Left lobe of liver (tissue), 2 donors: ENCODE results near the gene ZNF76. TPM values are rescaled to one million over a fixed set of nuclear protein-coding genes. Genes with fewer than 3 reads are reported as not detected.
"Not testable (repeated sequence)": the region's sequence is repeated elsewhere in the genome, so short reads cannot be mapped to it uniquely, and the experiment has no call there.

ENCODE experiments used
- ATAC-seq: fragments of 200-7000 bp; cut with Tn5 transposase; one replicate; pipeline ENCODE4 v1.9.1; 2020; ENCODE audit warnings: mild to moderate bottlenecking, moderate library complexity
- DNase-seq: peaks from one replicate; pipeline ENCODE4 v3.0.0-alpha.2; 2020; ENCODE audit warnings: low spot score
- total RNA-seq: library from RNA; stranded (reverse); gene quantifications from one replicate; pipeline ENCODE4 v1.2.1, GENCODE V29; 2021
- donor health status: DM: no; HTN: no; CAD: no; lungs with moderate emphysema.
- donor health status: DM: no; HTN: yes; CAD: no.

The ZNF76 gene
- total RNA-seq, 1 donor from 2014 or later = 20.1 TPM

GRCh38 chr6:35297601-35298481 is 38.3 kb downstream of the ZNF76 start, which contains the start of gene DEF6:
DEF6 (plus strand) TSS chr6:35297818; CDS start chr6:35297857, 39 bp downstream.
- DNase-seq (peak; percentile 65), ATAC-seq (peak; percentile 66)

GRCh38 chr6:35298625-35299140 is 39.1 kb downstream of the ZNF76 start:
- DNase-seq (no peak), ATAC-seq (no peak)

DNA sequence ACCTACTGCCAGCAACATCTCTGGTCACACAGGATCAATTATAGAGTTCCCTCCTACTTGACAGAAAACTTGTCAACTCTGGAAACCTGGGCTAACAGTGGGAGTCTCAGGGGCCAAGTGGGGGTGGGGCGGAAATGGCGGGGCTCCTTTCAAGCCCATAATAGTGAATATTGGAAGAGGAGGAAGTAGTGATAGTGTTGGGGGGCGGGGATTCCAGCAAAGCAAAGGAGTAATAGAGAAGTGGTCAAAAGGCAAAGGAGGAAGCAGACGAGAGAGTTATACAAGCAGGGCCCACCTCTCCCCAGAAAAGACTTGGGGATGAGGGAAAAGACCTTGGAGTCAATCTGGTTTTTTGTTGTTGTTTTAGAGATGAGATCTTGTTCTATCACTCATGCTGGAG is 40.1 kb downstream of the ZNF76 start:
- ATAC-seq (no peak), DNase-seq (no peak)

DNA sequence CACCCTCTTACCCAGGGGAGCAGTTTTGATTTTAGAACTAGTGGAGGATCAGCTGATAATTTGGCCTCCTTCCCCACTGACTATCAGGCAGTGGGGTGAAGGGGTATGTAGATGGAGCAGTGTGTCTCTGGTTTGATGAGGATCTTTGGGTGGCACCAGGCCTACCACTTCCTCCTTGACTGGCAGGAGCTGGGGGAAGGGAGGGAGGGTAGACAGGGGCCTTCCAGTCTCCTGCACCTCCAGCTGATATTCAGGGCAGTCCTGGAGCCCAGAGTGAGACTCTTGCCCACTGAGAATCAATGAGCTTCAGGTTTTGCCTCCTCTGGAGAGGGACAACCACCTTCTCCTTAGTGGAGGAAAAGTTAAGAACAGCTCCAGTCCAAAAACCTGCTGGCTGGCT is 41.3 kb downstream of the ZNF76 start:
- ATAC-seq = no peak

GRCh38 chr6:35302604-35303241 is 43.2 kb downstream of the ZNF76 start:
- DNase-seq = no peak
- peak; percentile 69 for ATAC-seq

More for the DNA sequence above, 41.3 kb downstream of the ZNF76 start:
- no peak for DNase-seq

GRCh38 chr6:35304299-35304698 is 44.8 kb downstream of the ZNF76 start:
- DNase-seq (no peak), ATAC-seq (no peak)

- DNase-seq (no peak), ATAC-seq (no peak)
These were observed 45.6 kb downstream of the ZNF76 start for GRCh38 chr6:35305117-35305516.

GRCh38 chr6:35307138-35307537 is 47.6 kb downstream of the ZNF76 start:
- DNase-seq, ATAC-seq: not testable (repeated sequence)

DNA sequence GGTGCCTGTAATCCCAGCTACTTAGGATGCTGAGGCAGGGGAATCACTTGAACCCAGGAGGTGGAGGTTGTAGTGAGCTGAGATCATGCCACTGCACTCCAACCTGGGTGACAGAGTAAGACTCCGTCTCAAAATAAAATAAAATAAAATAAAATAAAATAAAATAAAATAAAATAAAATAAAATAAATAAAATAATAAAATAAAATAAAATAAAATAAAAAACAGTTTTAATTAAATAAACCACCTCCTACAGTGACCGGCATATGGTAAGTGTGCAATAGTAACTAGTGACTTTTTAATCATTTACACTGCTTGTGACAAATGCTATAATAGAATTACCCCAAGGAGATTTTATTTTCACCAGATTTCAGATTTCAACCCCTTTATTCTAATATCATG is 49.0 kb downstream of the ZNF76 start:
- not testable (repeated sequence) for ATAC-seq, DNase-seq

DNA sequence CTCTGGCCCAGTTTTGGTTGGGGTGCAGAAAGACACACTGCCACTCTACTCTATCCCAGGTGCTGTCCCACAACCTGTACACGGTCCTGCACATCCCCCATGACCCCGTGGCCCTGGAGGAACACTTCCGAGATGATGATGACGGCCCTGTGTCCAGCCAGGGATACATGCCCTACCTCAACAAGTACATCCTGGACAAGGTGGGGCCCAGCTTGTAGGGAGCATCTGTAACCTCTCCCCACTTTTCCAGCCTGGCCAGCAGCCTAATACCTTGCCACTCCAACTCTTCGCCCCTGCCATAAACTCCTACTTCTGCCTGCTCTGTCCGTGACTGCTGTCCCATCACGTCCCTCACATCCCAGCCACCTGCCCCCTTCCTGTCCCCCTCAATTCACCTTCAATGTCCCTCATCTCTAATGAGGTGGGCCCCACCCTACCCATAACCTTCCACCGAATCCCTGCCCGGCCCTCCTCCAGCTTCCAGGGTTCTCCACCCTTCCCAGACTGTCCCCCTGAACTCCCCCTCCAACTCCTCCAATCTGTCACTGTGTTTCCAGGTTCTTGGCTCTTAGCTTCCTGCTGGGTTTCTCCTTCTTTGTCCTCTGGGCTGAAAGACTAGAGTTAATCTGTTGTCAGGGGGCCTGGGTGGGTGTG is 50.2 kb downstream of the ZNF76 start:
- DNase-seq = no peak

DNA sequence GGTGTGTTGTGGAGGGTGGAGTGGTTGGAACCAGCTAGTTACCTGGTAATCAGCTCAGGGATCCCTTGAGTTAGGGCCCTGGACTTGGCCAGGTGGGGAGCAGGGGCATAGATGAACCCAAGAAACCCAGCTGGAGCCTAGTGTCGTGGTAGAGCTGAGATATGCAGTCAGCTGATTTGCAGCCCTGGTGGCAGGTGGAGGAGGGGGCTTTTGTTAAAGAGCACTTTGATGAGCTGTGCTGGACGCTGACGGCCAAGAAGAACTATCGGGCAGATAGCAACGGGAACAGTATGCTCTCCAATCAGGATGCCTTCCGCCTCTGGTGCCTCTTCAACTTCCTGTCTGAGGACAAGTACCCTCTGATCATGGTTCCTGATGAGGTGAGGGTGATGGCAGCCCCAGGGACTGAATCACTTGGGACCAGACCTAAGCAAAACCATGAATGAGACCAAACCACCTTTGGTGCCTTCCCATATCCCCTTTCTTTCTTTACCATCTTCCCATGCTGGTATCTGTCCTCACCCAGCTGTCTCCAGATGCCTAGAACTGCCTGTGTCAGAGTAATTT is 50.8 kb downstream of the ZNF76 start:
- DNase-seq (no peak), ATAC-seq (no peak)

More for the DNA sequence above, 50.2 kb downstream of the ZNF76 start:
- no peak for ATAC-seq

DNA sequence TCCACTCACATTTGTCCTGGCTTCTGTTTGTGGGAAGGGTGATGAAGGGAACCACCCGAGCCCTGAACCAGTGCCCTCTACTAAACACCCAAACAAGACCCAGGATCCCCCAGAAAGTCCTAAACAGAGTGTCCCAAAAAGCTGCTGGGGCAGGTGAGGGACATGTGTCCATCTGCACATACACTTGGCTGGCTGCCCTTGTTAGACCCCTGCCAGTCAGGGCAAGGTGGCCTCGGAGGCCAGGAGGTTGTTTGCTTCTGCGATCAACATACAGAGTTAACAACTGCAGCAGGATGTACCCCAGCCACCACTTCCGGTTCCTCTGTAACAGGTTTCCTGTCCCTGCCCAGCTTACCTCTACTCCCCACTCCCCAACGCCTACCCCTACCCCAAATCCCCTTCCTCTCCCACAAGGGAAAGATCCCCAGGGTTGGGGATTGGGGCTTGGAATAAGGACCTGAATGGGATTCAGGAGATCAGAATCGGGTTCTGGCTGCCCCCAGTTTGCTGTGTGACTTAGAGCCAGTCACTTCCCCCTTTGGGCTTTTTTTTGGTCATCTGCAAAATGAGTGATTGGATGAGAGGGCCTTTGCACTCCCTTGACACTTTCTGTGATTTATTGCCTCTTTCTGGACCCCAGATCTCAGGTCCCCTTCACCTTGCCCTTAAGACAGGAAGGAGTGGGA is 52.0 kb downstream of the ZNF76 start:
- ATAC-seq (no peak), DNase-seq (no peak)

DNA sequence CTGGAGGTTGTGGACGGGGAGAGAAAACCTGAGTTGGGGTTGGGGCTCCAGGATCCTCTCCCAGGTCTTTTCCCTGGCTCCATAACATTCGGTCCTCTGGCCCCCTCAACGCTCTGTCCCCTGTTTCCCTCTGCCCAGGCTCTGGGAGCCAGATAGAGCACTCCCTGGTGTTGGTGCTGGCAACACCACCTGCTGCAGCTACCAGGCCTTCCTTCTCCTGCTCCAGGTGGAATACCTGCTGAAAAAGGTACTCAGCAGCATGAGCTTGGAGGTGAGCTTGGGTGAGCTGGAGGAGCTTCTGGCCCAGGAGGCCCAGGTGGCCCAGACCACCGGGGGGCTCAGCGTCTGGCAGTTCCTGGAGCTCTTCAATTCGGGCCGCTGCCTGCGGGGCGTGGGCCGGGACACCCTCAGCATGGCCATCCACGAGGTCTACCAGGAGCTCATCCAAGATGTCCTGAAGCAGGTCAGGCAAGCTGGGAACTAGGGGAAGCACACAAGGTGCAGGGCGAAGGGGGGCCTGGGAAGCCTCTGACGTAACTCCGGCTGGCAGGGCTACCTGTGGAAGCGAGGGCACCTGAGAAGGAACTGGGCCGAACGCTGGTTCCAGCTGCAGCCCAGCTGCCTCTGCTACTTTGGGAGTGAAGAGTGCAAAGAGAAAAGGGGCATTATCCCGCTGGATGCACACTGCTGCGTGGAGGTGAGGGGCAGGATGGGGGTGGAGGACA is 52.7 kb downstream of the ZNF76 start:
- ATAC-seq = no peak

DNA sequence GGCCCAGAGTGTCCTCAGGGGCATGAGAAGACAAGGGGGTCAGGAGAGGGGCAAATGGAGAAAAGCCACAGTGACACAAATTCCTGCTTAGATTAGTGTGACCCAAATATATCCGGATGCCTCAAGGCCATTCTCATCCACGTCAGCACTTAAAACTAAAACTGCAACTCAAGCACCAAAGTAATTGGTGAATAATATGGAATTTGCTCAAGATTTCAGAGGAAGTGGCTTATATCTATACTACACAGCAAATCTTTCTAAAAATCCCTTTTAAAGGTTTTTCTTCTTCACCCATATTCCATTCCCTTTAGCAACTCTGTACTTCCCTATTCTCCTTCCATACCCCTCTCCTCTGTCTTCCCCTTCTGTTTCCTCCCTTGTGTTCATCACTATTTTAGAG is 53.3 kb downstream of the ZNF76 start:
- ATAC-seq = no peak
- DNase-seq = no peak

More for the DNA sequence above, 52.7 kb downstream of the ZNF76 start:
- no peak for DNase-seq

GRCh38 chr6:35317483-35318195 is 58.1 kb downstream of the ZNF76 start:
- DNase-seq (no peak), ATAC-seq (peak; percentile 41)

DNA sequence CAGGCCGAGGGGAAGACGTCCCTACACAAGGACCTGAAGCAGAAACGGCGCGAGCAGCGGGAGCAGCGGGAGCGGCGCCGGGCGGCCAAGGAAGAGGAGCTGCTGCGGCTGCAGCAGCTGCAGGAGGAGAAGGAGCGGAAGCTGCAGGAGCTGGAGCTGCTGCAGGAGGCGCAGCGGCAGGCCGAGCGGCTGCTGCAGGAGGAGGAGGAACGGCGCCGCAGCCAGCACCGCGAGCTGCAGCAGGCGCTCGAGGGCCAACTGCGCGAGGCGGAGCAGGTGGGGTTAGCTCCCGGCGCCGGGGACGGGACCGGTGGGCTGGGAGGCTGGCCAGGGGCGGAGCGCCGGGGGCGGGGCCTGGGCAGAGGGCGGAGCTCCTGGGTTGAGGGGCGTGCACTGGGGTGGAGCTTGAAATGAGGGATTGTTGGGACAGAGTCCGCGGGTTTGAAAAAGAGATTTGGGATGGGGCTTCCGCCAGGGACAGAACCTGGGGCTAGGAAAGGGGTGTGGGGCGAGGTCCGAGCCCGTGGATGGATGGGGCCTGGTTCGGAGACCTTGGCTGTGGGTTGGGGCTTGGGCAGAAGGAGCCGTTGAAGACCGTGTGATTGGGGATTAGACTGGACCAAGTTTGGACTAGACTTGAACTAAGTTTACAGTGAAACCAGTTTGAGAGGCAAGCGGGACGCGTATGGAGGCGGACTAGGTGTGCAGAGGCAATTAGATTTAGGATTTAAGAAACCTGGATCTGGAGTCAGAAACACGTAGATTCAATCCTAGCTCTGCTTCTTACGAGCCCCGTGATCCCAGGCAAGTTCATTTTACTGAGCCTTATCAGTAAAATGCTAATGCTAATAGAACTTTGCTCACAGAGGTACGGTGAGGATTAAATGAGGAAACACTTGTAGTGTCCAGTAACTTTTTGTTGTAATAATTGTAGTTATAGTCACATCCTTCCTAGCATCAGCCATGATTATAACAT is 58.9 kb downstream of the ZNF76 start:
- DNase-seq (peak; percentile 94), ATAC-seq (peak; percentile 99)

DNA sequence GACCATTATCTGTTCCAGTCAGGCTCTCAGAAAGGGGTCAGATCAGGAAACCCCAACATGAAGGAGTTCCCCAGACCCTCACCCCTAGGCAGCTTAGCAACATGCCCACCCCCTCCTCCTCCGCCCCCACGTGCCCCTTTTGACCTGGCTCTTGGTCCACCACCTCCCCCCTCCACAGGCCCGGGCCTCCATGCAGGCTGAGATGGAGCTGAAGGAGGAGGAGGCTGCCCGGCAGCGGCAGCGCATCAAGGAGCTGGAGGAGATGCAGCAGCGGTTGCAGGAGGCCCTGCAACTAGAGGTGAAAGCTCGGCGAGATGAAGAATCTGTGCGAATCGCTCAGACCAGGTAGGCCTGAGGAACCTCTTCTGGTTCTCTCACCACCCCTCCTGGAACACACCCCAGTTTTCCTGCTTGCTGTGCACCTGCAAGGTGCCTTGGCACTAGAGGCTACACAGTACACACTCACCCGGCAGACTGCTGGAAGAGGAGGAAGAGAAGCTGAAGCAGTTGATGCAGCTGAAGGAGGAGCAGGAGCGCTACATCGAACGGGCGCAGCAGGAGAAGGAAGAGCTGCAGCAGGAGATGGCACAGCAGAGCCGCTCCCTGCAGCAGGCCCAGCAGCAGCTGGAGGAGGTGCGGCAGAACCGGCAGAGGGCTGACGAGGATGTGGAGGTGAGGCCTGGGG is 60.0 kb downstream of the ZNF76 start:
- ATAC-seq (no peak), DNase-seq (no peak)
